Cardiac muscle cell (in vitro differentiated cells and primary cell): Measurements from ENCODE around the gene APBB1IP. TPM values are rescaled to one million over a fixed set of nuclear protein-coding genes. Genes with fewer than 3 reads are reported as not detected.
A peak's percentile ranks its signal among the peaks of the same experiment; 100 is the strongest.
"Not testable (repeated sequence)": the region's sequence is repeated elsewhere in the genome, so short reads cannot be mapped to it uniquely, and the experiment has no call there.

ENCODE experiments used
- DNase-seq, 2 donors: peaks; one replicate each; pipeline versions ENCODE4 v3.0.0 to v3.0.0-alpha.2; 2010 to 2017; ENCODE audit warnings: low read depth in 1 of 2, low spot score in 1 of 2
- H3K27ac ChIP-seq: fragments of 200-600 bp; sonication (generic); 2 replicates; pipeline ENCODE4 v1.5.1; 2016
- H3K27me3 ChIP-seq: fragments of 200-600 bp; sonication (generic); 2 replicates; pipeline ENCODE4 v1.6.0; 2016; ENCODE audit warnings: control low read depth
- H3K36me3 ChIP-seq: fragments of 200-600 bp; sonication (generic); 2 replicates; pipeline ENCODE4 v1.5.1; 2016; ENCODE audit warnings: control low read depth
- H3K4me1 ChIP-seq: fragments of 200-600 bp; sonication (generic); 2 replicates; pipeline ENCODE4 v1.8.1; 2017; ENCODE audit warnings: low read depth, mild to moderate bottlenecking, mixed run types
- H3K4me3 ChIP-seq: fragments of 200-600 bp; sonication (generic); 2 replicates; pipeline ENCODE4 v1.5.1; 2016; ENCODE audit warnings: mild to moderate bottlenecking
- H3K9me3 ChIP-seq: fragments of 200-600 bp; sonication (generic); 2 replicates; pipeline ENCODE4 v1.5.1; 2017; ENCODE audit warnings: low read depth, mild to moderate bottlenecking, control low read depth
- CTCF ChIP-seq: IDR thresholded peaks from 2 replicates; pipeline ENCODE4 v1.5.1; 2012; ENCODE audit warnings: low read depth, mild to moderate bottlenecking, low read length
- polyA plus RNA-seq: library from polyadenylated mRNA; unstranded; fragments of >200 nt; fragmentation: Nextera tagmentation; extraction: Ambion mirVana; gene quantifications from 2 replicates; pipeline ENCODE4 v1.2.1, GENCODE V29; 2016
- total RNA-seq: library from RNA; depleted of rRNA; stranded (reverse); fragments of >200 nt; gene quantifications from 2 replicates; pipeline ENCODE4 v1.2.3, GENCODE V29; 2016

APBB1IP gene
- total and polyA plus RNA-seq, 2 experiments from 2014 or later, result not detected

- H3K27me3 ChIP-seq, result no peaks in the 10 kb centered on the region
- DNase-seq, result no peak
- H3K36me3 ChIP-seq, result no peaks in the 10 kb centered on the region
- TF ChIP-seq CTCF, result no peak
- H3K4me3 ChIP-seq, result no peak overlapping the region
- H3K27ac ChIP-seq, result no peak overlapping the region
- H3K9me3 ChIP-seq, result no peaks in the 10 kb centered on the region
- no peaks in the 10 kb centered on the region for H3K4me1 ChIP-seq
Measured at GRCh38 chr10:26579256-26580063, 141.3 kb downstream of the APBB1IP start.

- Histone ChIP-seq H3K27ac (no peak overlapping the region), H3K4me3 (no peak overlapping the region), H3K27me3 (no peaks in the 10 kb centered on the region), H3K36me3 (no peaks in the 10 kb centered on the region), H3K4me1 (no peaks in the 10 kb centered on the region), H3K9me3 (no peaks in the 10 kb centered on the region)
- DNase-seq, result no peak
- no peak for TF ChIP-seq CTCF
Measured at GRCh38 chr10:26586211-26586610, 148.1 kb downstream of the APBB1IP start.

GRCh38 chr10:26588611-26589010, 150.5 kb downstream of the APBB1IP start:
- no peak for TF ChIP-seq CTCF
- Histone ChIP-seq H3K9me3 (no peaks in the 10 kb centered on the region), H3K27ac (no peak overlapping the region), H3K36me3 (no peaks in the 10 kb centered on the region), H3K4me3 (no peak overlapping the region), H3K27me3 (no peaks in the 10 kb centered on the region), H3K4me1 (no peaks in the 10 kb centered on the region)
- DNase-seq, result no peak

- H3K27me3 ChIP-seq, H3K27ac ChIP-seq, H3K36me3 ChIP-seq, H3K9me3 ChIP-seq, DNase-seq, H3K4me1 ChIP-seq, H3K4me3 ChIP-seq: not testable (repeated sequence)
Measured at GRCh38 chr10:26589813-26590212, 151.7 kb downstream of the APBB1IP start.

- Histone ChIP-seq H3K27me3 (peaks cover 3% of the 10 kb centered on the region), H3K27ac (no peak overlapping the region), H3K36me3 (no peaks in the 10 kb centered on the region), H3K4me3 (no peak overlapping the region), H3K4me1 (no peaks in the 10 kb centered on the region), H3K9me3 (no peaks in the 10 kb centered on the region)
- TF ChIP-seq CTCF, result no peak
- no peak for DNase-seq
Measured at GRCh38 chr10:26593896-26594295, 155.8 kb downstream of the APBB1IP start.

GRCh38 chr10:26603283-26603682, 165.1 kb downstream of the APBB1IP start:
- H3K36me3 ChIP-seq, H3K4me3 ChIP-seq, H3K9me3 ChIP-seq, H3K27ac ChIP-seq, H3K4me1 ChIP-seq: not testable (repeated sequence)
- peak in 1 of 2 donors; percentile 12 for DNase-seq
- H3K27me3 ChIP-seq, result peaks cover 16% of the 10 kb centered on the region

GRCh38 chr10:26604320-26605093, 166.4 kb downstream of the APBB1IP start:
- not testable (repeated sequence) for H3K9me3 ChIP-seq, DNase-seq, H3K36me3 ChIP-seq, H3K4me1 ChIP-seq, H3K4me3 ChIP-seq, H3K27ac ChIP-seq
- peaks cover 16% of the 10 kb centered on the region for H3K27me3 ChIP-seq
